Suppressor macrophage (primary cell): ENCODE measurements around the gene BMP6.

ENCODE experiments used
- DNase-seq, 4 experiments: peaks; one replicate each; pipeline ENCODE4 v3.0.0-alpha.2; 2020 to 2022

Gene BMP6

GRCh38 chr6:7907159-7907558, 181.3 kb downstream of the BMP6 start:
- no peak for DNase-seq

- peak; percentile 46 to 83 (median 62) for DNase-seq
Measured at GRCh38 chr6:7909323-7910276, 183.7 kb downstream of the BMP6 start.

DNA sequence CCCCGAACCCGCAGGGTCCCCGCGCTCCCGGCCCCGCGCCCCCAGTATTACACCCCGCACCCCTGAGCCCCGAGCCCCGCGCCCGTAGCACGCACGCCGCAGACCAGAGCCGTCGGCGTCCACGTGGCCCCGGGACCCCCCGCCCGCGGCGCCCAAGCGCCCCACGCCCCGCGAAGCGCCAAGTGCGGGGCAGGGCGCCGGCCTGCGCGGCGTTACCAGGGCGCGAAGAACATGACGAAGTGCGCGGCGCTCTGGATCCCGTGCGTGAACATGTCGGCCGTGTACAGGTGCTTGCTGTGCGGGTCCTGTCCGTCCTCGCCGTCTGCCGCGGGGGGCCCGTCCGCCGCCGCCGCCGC, 184.4 kb downstream of the BMP6 start:
- DNase-seq: no peak

DNA sequence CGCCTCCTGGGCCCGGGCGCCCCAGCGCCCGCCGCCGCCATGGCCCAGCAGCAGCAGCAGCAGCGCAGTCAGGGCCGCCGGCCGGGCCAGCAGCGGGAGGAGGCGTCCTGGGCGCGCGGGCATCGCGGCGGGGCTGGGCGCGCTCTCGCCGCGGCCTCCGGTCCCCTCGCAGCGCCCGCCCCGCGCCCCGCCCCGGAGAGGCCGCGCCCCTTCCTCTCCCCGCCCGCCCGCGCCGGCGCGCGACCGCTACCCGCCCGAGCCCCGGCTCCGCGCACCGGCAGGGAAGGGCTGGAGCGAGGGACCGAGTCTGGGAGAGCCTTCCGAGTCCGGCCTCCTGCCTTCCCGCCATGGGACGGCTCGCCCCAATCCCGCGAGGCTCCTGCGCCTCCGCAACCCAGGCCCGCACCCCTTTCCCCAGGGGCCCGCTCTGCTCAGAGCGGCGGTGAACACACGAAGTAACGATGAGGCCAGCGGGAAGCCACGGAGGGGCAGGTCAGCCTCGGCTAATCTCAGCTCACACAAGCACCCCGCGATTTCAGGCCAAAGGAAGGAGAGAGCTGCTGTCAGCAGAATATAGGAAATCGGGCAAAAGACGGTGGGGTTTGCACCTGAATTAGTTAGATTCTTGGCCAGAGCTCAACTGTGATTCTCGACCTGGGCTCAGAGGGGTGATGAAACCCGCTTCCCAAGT, 184.9 kb downstream of the BMP6 start, which contains the start of gene TXNDC5:
Gene TXNDC5, minus strand, starts transcription at position 135 of the 691 bp plus-strand sequence. Its CDS starts 12 bp downstream, at position 123.
- peak; percentile 81 to 95 (median 89) for DNase-seq

GRCh38 chr6:7911345-7911725, 185.4 kb downstream of the BMP6 start:
- DNase-seq: no peak

DNA sequence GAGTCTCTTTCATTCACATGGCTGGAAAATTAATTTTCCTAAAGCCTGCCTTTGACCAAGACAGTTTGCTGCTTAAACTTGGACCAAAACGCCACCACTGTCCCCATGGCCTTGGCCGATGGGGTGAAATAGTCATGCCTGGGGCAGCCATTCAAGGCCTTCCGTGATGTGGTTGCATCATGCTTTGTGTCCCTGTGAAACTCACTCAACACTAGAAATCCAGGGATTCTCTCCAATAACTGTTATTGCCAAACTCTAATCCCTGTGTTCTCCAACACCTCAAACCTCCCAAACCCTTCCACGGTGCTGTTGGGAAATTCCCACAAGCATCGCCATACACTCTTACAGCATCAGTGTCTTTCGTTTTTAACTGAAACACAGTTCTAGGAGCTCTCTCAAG, 186.1 kb downstream of the BMP6 start:
- DNase-seq: no peak

DNA sequence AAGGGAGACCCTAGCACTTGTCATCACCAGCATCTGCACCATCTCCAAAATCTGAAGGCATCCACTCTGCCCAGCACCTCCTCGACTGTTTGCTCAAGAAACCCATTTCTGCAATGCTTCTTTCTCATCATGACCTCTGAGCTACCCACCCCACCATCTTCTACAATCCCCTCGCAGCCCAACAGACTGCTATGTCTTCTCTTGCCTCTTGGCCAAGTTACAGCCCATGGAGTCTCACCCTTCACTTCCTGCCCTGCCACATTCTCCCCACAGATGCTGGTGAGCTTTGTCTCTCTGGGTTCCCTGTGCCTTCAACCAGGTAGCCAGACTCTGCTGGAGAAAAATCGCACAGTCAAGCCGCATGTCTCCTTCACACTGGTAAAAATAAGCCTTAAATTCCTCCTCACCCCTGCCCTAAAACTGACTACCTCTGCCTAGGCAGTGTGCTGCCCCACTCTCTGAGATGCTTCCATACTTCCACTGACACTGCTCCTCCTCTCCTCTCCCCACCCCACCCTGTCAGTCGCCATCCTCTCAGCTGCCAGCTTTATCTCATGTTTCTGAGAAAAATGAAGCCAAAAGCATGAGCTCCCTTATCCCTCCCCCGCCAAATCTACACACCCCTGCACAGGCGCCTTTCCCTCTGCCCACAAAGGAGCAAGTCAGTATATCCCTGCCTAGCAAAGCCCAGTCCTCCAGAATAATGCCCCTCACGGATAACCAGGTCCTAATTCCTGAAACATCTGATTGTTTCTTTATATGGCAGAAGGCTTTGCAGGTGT, 187.0 kb downstream of the BMP6 start:
- DNase-seq: no peak

DNA sequence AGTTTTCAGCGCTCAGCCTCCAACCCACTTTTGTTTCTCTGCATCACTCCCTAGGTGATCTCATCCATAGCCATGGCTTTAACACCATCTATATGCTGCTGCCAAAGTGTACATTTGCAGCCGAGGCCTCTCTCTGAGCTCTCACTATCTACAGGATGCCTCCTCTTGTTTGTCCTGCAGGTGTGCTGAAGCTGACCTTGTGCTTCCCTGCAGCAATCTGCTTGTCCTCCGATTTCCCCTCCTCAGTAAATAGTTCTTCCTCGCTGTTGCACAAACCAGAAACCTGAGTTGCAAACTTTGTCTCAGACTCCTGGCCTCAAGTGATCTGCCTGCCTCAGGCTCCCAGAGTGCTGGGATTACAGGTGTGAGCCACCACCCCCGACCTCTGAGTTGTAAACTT, 188.4 kb downstream of the BMP6 start:
- no peak for DNase-seq

DNA sequence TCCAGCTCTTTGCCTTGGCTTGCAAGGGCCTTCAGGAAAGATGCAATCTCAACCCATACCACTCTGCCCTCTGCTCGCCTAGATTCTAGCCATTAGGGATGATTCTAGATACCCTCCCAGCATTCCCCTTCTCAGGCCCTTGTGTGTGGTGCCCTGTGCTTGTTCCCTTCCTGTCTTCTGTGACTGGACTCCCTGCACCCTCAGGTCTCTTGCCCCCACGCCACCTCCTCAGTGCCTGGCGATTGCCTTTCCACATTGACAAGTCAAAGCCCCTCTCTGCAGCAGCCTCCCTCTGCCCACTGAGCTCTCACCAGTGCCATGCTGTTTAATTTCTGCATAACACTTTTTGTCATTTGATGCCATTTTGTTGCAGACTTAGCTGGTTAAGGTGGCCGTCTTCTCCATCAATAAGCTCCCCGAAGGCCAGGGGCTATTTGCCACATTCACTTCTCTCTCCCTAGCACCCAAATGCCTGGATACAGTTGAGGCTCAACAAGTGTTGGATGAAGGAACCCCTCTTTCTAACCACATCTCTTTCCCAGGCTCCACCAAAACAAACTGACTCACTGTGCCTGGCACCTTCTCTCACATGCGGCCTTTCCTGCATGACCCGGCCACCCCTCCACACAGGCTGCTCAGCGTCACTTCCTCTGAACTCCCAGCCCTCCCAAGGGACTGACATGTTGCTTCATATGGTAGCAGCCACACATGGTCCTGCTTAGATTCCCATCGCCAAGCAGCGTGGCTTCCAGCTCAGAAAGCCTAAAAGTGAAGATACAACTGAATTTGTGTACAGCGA, 189.3 kb downstream of the BMP6 start:
- peak in 3 of 4 experiments; percentile 13 to 23 (median 20) for DNase-seq

DNA sequence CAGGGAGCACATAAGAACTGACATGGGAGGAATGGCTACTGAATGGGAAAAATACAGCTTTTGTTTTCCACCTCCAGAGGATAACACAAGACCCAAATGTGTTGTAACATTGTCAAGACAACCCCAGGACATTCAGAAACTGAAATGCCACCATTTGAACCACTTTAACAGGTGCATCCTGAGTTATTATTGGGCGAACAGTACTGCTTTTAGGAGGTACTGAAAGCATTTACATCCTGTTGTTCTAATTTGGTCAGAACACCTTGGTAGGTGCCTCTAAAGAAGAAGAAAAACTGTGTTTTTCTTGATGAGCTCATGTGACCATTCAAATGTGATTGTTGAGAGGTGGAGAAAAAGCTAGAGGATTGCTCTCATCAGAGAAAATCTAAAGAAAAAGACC, 191.1 kb downstream of the BMP6 start:
- DNase-seq: no peak

DNA sequence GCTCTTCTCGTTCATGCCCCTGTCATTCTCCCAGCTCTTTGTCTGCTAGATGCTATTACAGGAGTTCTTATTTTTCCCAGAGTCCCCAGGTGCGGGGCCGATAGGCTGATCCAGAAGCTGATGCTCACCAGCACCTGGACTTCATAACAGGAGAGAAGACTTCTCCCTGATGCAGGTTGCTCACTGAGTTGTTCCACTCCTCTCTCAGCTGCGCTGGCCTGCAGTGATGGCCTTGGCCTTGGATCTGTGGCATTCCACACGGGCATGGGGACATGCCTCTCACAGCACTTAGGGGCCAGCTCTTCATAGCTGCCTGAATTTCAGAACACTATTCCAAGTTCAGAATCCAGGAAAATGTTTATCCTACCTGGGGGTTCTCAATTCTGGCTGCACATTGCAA, 191.8 kb downstream of the BMP6 start:
- no peak for DNase-seq

DNA sequence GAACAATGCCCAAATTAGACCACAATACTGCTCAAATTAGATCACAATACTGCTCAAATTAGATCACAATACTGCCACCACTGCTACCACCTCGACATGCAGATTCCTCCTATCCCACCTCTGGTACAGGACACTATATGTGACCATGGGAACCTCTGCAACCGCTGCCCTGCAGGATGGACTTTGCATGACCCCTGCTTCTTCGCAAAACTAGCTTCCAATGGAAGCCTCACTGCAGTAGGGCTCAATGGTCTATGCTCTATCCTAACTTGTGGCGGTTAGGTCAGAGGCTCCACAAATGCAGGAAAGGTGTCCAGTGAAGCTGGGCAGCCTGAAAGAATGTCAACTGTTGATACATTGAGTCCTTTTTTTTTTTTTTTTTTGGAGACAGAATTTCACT, 192.5 kb downstream of the BMP6 start:
- DNase-seq: no peak

DNA sequence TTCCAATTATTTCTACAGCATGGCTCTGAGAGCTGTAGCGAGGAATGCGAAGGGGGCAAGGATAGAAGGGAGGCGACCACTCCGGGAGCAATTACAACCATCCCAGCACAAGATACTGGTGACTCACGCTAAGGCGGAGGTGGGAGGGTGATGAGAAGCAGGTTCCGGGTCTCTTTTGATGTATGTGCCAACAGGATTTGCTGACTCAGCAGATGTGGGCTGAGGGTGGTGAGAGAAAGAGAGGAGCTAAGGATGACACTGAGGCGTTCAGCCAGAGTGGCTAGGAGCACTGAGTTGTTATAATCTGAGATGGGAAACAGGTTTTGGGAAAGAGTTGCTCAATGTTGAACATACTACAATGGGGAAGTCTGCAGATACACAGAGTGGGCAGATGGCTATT, 194.0 kb downstream of the BMP6 start:
- DNase-seq: peak; percentile 47 to 73 (median 63)

- no peak for DNase-seq
Measured at GRCh38 chr6:7920425-7920824, 194.5 kb downstream of the BMP6 start.

DNA sequence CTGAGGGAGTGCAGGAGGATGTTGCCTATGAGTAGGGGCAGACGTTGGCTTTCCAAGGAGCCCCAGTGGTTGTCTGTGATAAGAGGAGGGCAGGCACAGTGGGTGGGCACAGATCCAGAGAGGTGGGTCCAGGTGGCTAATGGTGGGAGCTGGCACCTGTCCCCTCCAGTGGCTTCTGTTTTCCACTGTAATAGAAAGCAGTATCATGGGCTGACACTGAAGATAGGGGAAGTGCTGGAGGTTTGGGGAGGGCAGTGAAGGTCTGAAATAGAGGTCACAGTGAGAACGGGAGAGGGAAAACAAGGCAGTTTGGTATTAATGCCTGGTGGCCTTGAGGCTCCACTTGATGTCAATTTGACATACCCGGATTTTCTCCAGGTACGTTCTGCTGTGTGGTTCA, 195.1 kb downstream of the BMP6 start:
- DNase-seq: no peak

- DNase-seq: no peak
Measured at GRCh38 chr6:7921632-7922092, 195.8 kb downstream of the BMP6 start.

DNA sequence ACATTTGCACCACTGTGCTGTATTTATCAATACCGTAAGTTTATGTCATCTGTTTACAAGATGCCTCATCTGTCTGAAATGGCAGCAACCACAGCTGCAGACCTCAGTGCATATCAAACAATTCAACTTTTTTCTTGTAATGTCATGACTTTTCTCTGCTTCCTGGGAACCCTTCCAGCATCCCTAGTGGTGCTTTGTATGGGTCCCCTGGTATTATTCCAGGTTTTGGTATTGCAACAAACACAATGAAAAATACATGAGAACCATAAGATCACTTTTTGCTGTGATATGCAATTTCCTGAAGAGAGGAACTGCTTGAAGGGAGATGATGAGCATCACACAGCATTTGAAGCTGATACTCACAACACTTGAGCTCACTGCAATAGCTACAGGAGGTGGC, 196.7 kb downstream of the BMP6 start:
- no peak for DNase-seq

GRCh38 chr6:7924867-7925266, 199.0 kb downstream of the BMP6 start:
- no peak for DNase-seq
